Activated CD4-positive, alpha-beta T cell treated with anti-CD3 and anti-CD28 coated beads, Interleukin-2, amount 50 U/mL, for 24 hours (primary cell): ENCODE results near the gene RPS6KB1.
"Not testable (repeated sequence)": the region's sequence is repeated elsewhere in the genome, so short reads cannot be mapped to it uniquely, and the experiment has no call there.

ENCODE experiments used
- DNase-seq, 2 donors: peaks; one replicate each; pipeline ENCODE4 v3.0.0-alpha.2; 2020; ENCODE audit warnings: low read depth in 1 of 2, low spot score in 1 of 2

The RPS6KB1 gene

GRCh38 chr17:59870482-59870881 is 22.4 kb upstream of the RPS6KB1 start:
- DNase-seq, result no peak

DNA sequence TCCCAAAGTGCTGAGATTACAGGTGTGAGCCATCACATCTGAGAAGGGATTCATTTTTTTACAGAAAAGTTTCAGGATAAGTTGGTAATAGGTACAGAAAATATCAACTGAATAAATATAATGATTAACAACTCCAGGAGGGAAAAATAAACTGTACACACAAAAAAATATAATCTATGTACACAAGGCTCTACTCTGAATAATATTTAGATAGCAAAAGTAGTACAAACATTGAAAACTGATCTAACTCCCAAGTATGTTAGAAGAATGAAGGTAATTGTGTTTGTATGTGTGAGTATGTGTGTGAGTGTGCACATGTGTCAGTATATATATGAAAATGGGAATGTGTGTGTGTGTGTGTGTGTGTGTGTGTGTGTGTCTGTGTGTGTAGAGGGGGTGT is 20.6 kb upstream of the RPS6KB1 start:
- DNase-seq, result no peak

DNA sequence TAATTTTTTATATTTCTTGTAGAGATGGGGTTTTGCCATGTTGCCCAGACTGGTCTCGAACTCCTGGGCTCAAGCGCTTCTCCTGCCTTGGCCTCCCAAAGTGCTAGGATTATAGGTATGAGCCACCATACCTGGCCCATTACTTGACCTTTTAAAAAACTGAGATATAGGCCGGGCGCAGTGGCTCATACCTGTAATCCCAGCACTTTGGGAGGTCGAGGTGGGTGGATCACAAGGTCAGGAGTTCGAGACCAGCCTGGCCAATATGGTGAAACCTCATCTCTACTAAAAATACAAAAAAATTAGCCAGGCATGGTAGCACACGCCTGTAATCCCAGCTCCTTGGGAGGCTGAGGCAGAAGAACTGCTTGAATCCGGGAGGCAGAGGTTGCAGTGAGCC is 19.5 kb upstream of the RPS6KB1 start:
- DNase-seq, result not testable (repeated sequence)

DNA sequence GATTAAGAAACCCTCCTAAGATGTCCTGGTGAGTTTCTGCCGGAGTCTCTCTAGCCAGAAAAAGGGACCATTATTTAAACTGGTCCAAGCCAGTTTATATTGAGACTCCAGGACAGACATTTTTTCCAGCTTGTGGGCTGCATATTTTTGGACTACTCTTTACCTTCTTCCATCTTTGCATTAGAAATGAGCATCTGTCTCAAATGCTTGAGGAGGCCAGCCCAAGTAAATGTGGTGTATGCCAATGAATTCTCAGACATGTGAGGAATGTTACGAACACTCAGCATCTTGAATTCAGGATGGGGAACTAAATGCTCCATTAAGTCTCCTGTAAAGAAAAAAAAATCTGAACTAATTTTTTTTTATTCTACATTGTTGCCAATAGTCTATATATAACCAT is 18.5 kb upstream of the RPS6KB1 start:
- DNase-seq, result no peak

DNA sequence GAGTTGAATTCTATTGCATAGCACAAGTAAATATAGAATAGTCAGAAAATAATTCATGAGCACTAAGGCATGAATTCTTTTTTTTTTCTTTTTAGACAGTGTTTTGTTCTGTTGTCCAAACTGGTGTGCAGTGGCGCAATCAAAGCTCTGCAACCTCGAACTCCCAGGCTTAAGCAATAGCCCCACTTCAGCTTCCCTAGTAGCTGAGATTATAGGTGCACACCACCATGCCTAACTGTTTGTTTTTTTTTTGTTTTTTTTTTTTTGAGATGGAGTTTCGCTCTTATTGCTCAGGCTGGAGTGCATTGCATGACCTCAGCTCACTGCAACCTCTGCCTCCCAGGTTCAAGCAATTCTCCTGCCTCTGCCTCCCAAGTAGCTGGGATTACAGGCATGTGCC is 16.8 kb upstream of the RPS6KB1 start:
- DNase-seq, result no peak

DNA sequence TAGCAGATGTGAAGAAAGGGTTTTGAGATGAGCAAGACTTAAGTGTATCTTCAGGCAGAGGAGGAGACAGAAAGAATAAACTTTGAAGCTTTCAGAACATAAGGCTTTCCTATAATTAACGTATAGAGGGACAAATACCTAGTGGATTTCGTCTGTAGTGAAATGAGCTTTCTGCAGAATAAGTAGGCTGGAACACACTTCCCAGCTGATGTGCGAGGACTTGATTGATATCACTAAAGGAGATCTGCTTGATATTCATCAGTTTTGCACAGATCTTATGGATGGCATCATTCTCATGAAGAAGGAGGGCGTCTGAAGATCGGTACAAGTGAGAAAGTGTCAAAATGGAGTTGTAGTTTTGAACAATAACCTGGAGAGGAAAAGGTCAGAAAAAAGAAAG is 15.0 kb upstream of the RPS6KB1 start:
- no peak for DNase-seq

- DNase-seq, result no peak
Observed at GRCh38 chr17:59878624-59879023, 14.3 kb upstream of the RPS6KB1 start.

DNA sequence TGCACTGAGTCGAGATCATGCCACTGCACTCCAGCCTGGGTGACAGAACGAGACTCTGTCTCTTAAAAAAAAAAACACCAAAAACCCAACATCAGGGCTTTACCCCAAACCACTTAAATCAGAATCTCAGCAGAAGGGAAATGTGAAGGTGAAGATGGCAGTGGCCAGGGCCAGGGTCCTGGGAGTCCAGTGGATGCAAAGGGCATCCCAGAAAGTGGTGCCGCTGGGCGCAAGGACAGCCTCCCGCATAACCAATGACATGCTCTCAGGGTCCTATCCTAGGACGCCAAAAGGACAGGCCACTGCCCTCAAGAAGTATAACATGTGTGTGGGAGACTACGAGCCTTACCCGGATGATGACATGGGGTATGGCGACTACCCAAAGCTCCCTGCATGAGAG is 8.1 kb upstream of the RPS6KB1 start:
- no peak for DNase-seq

- DNase-seq, result no peak
Observed at GRCh38 chr17:59888145-59888750, 4.7 kb upstream of the RPS6KB1 start.

GRCh38 chr17:59890720-59891119 is 2.2 kb upstream of the RPS6KB1 start:
- no peak for DNase-seq

- no peak for DNase-seq
Observed at GRCh38 chr17:59892251-59892923, 534 bp upstream of the RPS6KB1 start.

DNA sequence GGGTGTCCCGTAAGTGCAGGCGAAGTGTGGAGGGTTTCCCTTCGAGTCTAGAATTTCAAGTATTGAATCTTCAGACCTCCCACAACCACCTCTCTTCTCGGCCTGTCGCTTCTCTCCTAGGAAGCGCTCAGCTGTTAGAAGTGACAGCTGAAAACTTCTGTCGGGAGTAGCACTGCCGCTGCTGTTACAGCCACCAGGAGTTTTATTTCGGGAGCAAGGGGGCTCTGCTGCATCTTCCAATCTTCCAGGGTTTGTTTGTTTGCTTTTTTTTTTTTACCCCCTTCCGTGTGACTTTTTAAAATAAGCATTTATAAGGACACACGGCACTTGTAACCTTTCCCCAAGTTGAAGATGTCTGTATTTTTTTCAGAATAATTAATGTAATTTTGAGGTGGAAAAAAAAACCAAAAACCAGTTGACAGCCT is 767 bp downstream of the RPS6KB1 start:
- peak in 1 of 2 donors; percentile 7 for DNase-seq

GRCh38 chr17:59897090-59897489 is 4.2 kb downstream of the RPS6KB1 start:
- DNase-seq, result no peak

GRCh38 chr17:59899099-59899498 is 6.2 kb downstream of the RPS6KB1 start:
- DNase-seq, result no peak

DNA sequence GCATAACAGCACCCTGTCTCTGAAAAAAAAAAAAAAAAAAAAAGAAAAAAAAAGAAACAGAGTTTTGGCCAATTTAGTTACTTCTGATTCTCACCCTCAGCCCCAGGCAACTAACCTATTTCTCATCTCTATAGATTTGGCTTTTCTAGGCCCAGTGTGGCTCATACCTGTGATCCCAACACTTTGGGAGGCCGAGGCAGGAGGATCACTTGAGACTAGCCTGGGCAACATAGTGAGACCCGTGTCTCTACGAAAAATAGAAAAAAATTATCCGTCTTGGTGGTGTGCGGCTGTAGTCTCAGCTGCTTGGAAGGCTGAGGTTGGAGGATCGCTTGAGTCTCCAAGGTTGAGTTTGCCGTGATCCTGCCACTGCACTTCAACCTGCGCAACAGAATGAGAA is 8.7 kb downstream of the RPS6KB1 start:
- DNase-seq, result no peak

DNA sequence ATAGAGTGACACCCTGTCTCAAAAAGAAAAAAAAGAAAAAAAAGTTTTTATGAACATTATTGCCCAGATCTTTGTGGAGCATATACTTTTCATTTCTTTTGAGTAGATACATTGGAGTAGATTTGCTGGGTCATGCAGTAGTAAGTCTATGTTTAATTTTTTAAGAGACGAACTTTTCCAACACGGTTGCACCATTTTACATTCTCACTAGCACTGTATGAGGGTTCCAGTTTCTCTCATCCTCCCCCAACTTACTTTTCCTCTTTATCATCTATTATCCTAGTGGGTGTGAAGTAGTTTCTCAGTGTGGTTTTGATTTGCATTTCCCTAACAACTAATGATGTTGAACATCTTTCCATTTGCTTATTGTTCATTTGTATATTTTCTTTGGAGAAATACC is 10.5 kb downstream of the RPS6KB1 start:
- DNase-seq, result no peak

DNA sequence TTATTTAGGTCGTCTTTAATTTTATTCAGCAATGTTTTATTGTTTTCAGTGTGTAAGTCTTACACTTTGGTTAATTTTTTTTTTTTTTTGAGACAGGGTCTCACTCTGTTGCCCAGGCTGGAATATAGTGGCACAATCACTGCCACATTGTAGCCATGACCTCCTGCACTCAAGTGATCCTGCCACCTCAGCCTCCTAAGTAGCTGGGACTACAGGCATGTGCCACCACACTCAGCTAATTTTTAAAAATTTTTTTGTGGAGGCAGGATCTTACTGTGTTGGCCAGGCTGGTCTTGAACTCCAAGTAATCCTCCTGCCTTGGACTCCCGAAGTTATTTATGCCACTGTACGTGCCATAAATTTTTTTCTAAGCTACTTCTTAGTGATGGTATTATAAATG is 14.5 kb downstream of the RPS6KB1 start:
- DNase-seq, result no peak

DNA sequence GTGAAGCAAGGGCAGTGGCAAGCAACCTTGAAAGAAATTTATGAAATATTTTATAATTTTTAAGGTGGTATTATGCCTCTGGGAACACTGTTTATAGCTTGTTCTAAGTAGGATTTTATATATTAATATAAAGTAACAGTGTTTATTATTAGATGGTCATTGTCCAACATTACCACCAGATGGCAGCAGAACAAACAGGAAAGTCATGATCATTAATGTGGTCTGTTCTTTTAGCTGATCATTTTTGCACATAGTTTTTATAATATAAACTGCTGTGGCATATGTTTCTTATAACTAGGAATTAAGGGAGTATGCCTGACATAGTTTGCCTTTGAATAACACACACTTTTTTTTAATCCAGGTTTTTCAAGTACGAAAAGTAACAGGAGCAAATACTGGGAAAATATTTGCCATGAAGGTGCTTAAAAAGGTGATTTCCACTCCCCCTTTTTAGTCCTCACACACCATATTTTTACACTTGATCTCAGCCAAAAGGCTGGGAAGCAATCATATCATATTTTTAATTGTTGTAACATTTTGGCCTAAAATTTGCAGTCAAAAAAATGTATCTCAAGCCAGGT is 21.4 kb downstream of the RPS6KB1 start:
- peak in 1 of 2 donors; percentile 30 for DNase-seq

DNA sequence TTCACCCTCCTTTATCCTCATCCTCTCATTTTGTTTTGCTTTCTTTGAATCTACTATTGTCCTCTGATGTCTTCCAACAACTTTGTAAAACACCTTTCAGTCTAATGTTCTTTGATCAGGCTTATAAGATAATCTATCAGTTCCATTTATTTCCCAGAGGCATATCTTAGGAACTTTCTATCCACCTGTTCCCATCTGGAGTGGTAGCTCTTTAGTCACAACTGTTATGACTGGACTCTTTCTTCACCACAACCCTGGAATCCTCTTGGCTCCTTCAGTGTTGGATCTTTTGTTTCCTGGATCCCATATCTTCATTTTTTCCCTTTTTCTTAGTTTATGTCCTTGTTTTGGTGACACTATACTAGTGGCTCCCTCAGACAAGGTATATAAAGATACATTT is 23.5 kb downstream of the RPS6KB1 start:
- no peak for DNase-seq

GRCh38 chr17:59920637-59921036 is 27.7 kb downstream of the RPS6KB1 start:
- not testable (repeated sequence) for DNase-seq

DNA sequence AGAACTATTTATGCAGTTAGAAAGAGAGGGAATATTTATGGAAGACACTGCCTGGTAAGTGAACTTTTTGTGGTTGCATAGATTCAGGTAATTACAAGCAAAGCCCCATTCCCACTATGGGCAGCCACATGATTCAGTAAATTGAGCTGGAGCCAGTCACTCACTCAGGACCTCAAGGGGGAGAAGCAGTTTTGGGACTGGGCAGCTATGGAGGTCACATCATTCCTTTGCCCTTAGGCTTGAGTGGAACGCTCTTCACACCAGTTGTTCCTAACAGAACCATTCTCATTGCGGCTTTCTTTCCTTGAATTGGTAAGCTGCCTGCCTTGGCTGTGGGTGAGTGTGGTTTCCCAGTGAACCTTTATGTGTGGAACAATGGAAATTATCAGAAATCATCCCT is 37.2 kb downstream of the RPS6KB1 start:
- DNase-seq, result not testable (repeated sequence)

DNA sequence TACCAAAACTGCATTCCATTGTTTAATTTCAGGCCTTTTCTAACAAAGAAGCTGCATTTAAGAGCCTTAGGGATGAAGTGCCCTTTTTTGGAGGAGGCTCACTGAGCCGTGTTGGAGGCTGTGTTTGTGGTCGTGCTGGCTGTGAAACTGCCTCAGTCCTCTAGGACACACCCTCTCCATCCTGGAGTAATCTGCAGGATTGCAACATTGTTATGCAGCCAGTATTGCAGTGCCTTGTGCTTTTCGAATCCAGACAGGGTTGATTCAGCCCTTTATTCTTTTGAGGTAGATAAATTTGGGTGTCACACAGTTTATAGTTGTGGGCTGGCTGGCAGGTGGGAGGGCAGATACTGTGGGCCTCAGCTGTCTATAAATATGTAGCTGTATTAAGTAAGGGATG is 37.8 kb downstream of the RPS6KB1 start:
- not testable (repeated sequence) for DNase-seq

DNA sequence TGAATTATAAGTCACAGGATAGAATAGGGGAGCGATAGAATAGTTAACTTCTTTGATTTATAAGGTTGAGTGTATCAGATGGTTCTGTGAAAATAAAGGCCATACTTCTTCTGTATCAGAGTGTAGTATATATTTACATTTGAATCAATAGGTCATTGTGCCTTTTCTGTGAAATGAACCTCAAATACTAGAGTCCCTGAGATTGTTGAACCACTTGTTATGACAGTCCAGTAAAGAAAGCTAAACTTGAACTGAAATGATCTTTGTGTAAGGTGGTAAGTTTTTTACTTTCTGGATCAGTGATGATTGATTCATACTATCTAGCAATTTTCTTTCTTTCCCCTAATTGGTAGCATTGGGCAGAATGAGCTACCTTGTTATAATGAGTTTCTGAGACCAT is 40.4 kb downstream of the RPS6KB1 start:
- DNase-seq, result not testable (repeated sequence)
